CD4-positive, CD25-positive, alpha-beta regulatory T cell (primary cell): ENCODE results near the gene UCN2. TPM values are rescaled to one million over a fixed set of nuclear protein-coding genes. Genes with fewer than 3 reads are reported as not detected.

Experiments
- ATAC-seq, 2 donors: fragments of 150-1000 bp; cut with Tn5 transposase; one replicate each; pipeline ENCODE4 v1.10.0; 2021; ENCODE audit warnings: low read depth in 2 of 2, moderate number of reproducible peaks in 2 of 2, moderate library complexity in 1 of 2
- DNase-seq, 3 donors: peaks; one replicate each; pipeline versions ENCODE4 v3.0.0 to v3.0.0-alpha.2; 2012 to 2022; ENCODE audit warnings: mixed read lengths in 1 of 3
- H3K27ac ChIP-seq: one replicate; pipeline ENCODE4 v1.7.0; 2013; ENCODE audit warnings: mild to moderate bottlenecking, low read length; ENCODE audit not compliant: insufficient read depth, poor library complexity, severe bottlenecking
- H3K27me3 ChIP-seq: one replicate; pipeline ENCODE4 v1.7.0; 2013; ENCODE audit warnings: low read length; ENCODE audit not compliant: control insufficient read depth, insufficient read depth
- H3K36me3 ChIP-seq: one replicate; pipeline ENCODE4 v1.7.0; 2013; ENCODE audit warnings: mild to moderate bottlenecking, low read length, moderate library complexity; ENCODE audit not compliant: control insufficient read depth, insufficient read depth
- H3K4me1 ChIP-seq: 2 replicates; pipeline ENCODE4 v1.7.0; 2013; ENCODE audit warnings: mild to moderate bottlenecking, low read length; ENCODE audit not compliant: insufficient read depth, control insufficient read depth, poor library complexity, severe bottlenecking
- H3K4me3 ChIP-seq: one replicate; pipeline ENCODE4 v1.7.0; 2013; ENCODE audit warnings: low read depth, mild to moderate bottlenecking, low read length, moderate library complexity
- H3K9me3 ChIP-seq, 2 experiments: 1 replicate in 1 of 2; 2 replicates in 1 of 2; pipeline ENCODE4 v1.7.0; 2013; ENCODE audit warnings: low read length in 2 of 2, mild to moderate bottlenecking in 1 of 2, moderate library complexity in 1 of 2; ENCODE audit not compliant: control insufficient read depth in 2 of 2
- H3K27ac Mint-ChIP-seq, 3 donors: one replicate each; pipeline ENCODE4 v1.8.0; 2020 to 2022; ENCODE audit warnings: mild to moderate bottlenecking in 3 of 3, mixed read lengths in 3 of 3, moderate library complexity in 2 of 3
- H3K27me3 Mint-ChIP-seq: one replicate; pipeline ENCODE4 v1.8.0; 2022; ENCODE audit warnings: mild to moderate bottlenecking, mixed read lengths
- H3K36me3 Mint-ChIP-seq: one replicate; pipeline ENCODE4 v1.8.0; 2020; ENCODE audit warnings: mixed read lengths
- H3K4me1 Mint-ChIP-seq, 4 donors: one replicate each; pipeline ENCODE4 v1.8.0; 2020 to 2022; ENCODE audit warnings: mixed read lengths in 4 of 4, mild to moderate bottlenecking in 1 of 4
- H3K4me3 Mint-ChIP-seq, 4 donors: one replicate each; pipeline ENCODE4 v1.8.0; 2020 to 2022; ENCODE audit warnings: mild to moderate bottlenecking in 4 of 4, mixed read lengths in 4 of 4, moderate library complexity in 3 of 4
- H3K9me3 Mint-ChIP-seq, 7 donors: one replicate each; pipeline ENCODE4 v1.8.0; 2020 to 2022; ENCODE audit warnings: mixed read lengths in 7 of 7, mild to moderate bottlenecking in 3 of 7, moderate library complexity in 2 of 7
- polyA plus RNA-seq, 4 donors: library from polyadenylated mRNA; unstranded; fragments of 300-500 nt; fragmentation: Illumina TruSeq; gene quantifications; one replicate each; pipeline ENCODE4 v1.2.3, GENCODE V29; 2021
- total RNA-seq: library from RNA; stranded (reverse); gene quantifications from one replicate; pipeline ENCODE4 v1.2.3, GENCODE V29; 2022

Gene UCN2
- total and polyA plus RNA-seq, 5 donors from 2014 or later = not detected

- Mint-ChIP-seq H3K27ac (no peak overlapping the region), H3K27me3 (peaks cover 28% of the 10 kb centered on the region), H3K9me3 (no peaks in the 10 kb centered on the region), H3K36me3 (no peaks in the 10 kb centered on the region), H3K4me1 (peaks cover 0 to under 1% (median 0%) of the 10 kb centered on the region in 4 donors), H3K4me3 (no peak overlapping the region)
- no peaks in the 10 kb centered on the region for H3K4me1 ChIP-seq
- no peak overlapping the region for H3K27ac ChIP-seq
- no peaks in the 10 kb centered on the region for H3K36me3 ChIP-seq
- H3K27me3 ChIP-seq = no peaks in the 10 kb centered on the region
- ATAC-seq (no peak), DNase-seq (no peak)
- H3K4me3 ChIP-seq = no peak overlapping the region
- H3K9me3 ChIP-seq = no peaks in the 10 kb centered on the region
Observed at GRCh38 chr3:48587686-48588085, 24.1 kb upstream of the UCN2 start.

GRCh38 chr3:48585411-48585810, 21.8 kb upstream of the UCN2 start:
- H3K27me3 ChIP-seq = no peaks in the 10 kb centered on the region
- H3K27ac ChIP-seq = no peak overlapping the region
- Mint-ChIP-seq H3K4me3 (no peak overlapping the region), H3K36me3 (no peaks in the 10 kb centered on the region), H3K9me3 (no peaks in the 10 kb centered on the region), H3K27ac (no peak overlapping the region), H3K4me1 (no peaks in the 10 kb centered on the region), H3K27me3 (peaks cover 21% of the 10 kb centered on the region)
- no peak for DNase-seq
- H3K4me1 ChIP-seq = no peaks in the 10 kb centered on the region
- H3K36me3 ChIP-seq = no peaks in the 10 kb centered on the region
- H3K4me3 ChIP-seq = no peak overlapping the region
- ATAC-seq = no peak
- H3K9me3 ChIP-seq = no peaks in the 10 kb centered on the region

GRCh38 chr3:48584836-48585235, 21.3 kb upstream of the UCN2 start:
- H3K36me3 ChIP-seq = no peaks in the 10 kb centered on the region
- no peaks in the 10 kb centered on the region for H3K9me3 Mint-ChIP-seq
- no peak overlapping the region for H3K4me3 ChIP-seq
- H3K36me3 Mint-ChIP-seq = no peaks in the 10 kb centered on the region
- no peaks in the 10 kb centered on the region for H3K9me3 ChIP-seq
- H3K4me1 Mint-ChIP-seq = no peaks in the 10 kb centered on the region
- H3K27me3 ChIP-seq = peaks cover 2% of the 10 kb centered on the region
- no peaks in the 10 kb centered on the region for H3K4me1 ChIP-seq
- ATAC-seq (no peak), DNase-seq (no peak)
- no peak overlapping the region for H3K4me3 Mint-ChIP-seq
- no peak overlapping the region for H3K27ac Mint-ChIP-seq
- no peak overlapping the region for H3K27ac ChIP-seq
- H3K27me3 Mint-ChIP-seq = peaks cover 19% of the 10 kb centered on the region

DNA sequence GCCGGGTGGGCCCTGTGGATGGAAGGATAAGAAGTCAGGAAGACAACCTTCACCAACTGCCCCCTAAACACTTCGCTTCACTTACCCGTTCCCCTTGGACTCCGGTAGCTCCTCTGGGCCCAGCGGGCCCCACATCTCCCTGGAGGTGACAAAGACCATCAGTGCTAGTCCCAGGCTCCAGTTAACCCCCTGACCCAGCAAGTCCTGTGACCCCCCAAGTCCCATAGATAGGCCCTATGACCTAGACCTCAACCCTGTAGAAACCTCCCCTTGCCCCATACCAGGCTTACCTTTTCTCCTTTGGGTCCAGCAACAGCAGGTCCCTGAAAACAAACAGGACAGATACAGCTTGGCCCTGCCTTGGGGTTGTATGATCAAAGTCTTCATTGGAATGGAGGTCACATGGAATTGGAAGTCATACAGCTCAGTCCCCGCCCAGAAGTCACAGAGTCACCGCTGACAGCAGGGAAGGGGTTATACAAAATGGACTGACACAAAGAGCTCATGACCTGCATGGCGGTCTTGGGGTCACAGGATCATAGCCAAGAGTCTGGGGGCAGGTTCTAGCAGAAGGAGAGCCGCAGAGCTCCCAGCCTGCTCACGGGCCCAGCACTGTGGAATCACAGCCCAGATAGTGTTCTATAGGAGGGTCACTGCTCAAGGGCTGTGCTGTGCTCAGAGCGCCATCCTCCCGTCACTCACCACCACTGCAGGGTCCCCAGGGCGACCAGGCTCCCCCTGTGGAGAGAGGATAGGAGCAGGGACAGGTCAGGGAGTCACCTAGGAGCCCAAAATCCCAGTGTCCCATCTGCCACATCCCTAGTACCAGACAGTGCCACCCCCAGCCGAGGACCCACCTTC, 18.3 kb upstream of the UCN2 start:
- peaks cover 2% of the 10 kb centered on the region for H3K27me3 ChIP-seq
- H3K4me1 Mint-ChIP-seq = no peaks in the 10 kb centered on the region
- H3K27ac Mint-ChIP-seq = no peak overlapping the region
- no peak for ATAC-seq
- no peaks in the 10 kb centered on the region for H3K9me3 ChIP-seq
- H3K4me3 ChIP-seq = no peak overlapping the region
- H3K4me3 Mint-ChIP-seq = no peak overlapping the region
- no peaks in the 10 kb centered on the region for H3K4me1 ChIP-seq
- no peaks in the 10 kb centered on the region for H3K36me3 ChIP-seq
- peaks cover 6% of the 10 kb centered on the region for H3K27me3 Mint-ChIP-seq
- no peaks in the 10 kb centered on the region for H3K36me3 Mint-ChIP-seq
- no peak for DNase-seq
- no peak overlapping the region for H3K27ac ChIP-seq
- H3K9me3 Mint-ChIP-seq = no peaks in the 10 kb centered on the region

DNA sequence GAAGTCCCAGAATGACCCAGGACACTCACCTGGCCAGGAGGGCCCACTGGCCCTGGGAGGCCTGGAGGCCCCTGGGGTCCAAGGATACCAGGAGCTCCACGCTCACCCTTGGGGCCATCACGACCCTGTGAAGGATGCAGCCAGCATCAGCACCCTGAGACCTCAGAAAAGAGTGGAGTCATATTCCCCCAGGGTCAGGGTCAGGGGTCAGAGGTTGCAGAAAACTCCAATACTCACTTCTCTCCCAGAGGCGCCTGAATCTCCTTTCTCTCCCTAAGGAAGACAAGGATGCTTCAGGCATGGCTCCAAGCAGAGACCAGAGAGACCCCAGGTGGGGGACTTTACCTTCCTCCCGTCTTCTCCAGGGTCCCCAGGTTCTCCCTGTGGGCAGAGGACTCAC, 13.1 kb upstream of the UCN2 start:
- Histone ChIP-seq H3K27ac (no peak overlapping the region), H3K27me3 (peaks cover 2% of the 10 kb centered on the region), H3K36me3 (no peaks in the 10 kb centered on the region), H3K9me3 (no peaks in the 10 kb centered on the region), H3K4me3 (no peak overlapping the region), H3K4me1 (no peaks in the 10 kb centered on the region)
- Mint-ChIP-seq H3K9me3 (no peaks in the 10 kb centered on the region), H3K4me1 (no peaks in the 10 kb centered on the region), H3K4me3 (no peak overlapping the region), H3K36me3 (no peaks in the 10 kb centered on the region), H3K27me3 (peaks cover 5% of the 10 kb centered on the region), H3K27ac (no peak overlapping the region)
- no peak for ATAC-seq
- DNase-seq = no peak

- no peak overlapping the region for H3K4me3 ChIP-seq
- ATAC-seq (no peak), DNase-seq (no peak)
- Mint-ChIP-seq H3K4me3 (no peak overlapping the region), H3K36me3 (no peaks in the 10 kb centered on the region), H3K9me3 (no peaks in the 10 kb centered on the region), H3K4me1 (no peaks in the 10 kb centered on the region), H3K27ac (no peak overlapping the region), H3K27me3 (peaks cover 5% of the 10 kb centered on the region)
- peaks cover 2% of the 10 kb centered on the region for H3K27me3 ChIP-seq
- no peaks in the 10 kb centered on the region for H3K36me3 ChIP-seq
- no peak overlapping the region for H3K27ac ChIP-seq
- H3K9me3 ChIP-seq = no peaks in the 10 kb centered on the region
- H3K4me1 ChIP-seq = no peaks in the 10 kb centered on the region
Observed at GRCh38 chr3:48575366-48575765, 11.8 kb upstream of the UCN2 start.

DNA sequence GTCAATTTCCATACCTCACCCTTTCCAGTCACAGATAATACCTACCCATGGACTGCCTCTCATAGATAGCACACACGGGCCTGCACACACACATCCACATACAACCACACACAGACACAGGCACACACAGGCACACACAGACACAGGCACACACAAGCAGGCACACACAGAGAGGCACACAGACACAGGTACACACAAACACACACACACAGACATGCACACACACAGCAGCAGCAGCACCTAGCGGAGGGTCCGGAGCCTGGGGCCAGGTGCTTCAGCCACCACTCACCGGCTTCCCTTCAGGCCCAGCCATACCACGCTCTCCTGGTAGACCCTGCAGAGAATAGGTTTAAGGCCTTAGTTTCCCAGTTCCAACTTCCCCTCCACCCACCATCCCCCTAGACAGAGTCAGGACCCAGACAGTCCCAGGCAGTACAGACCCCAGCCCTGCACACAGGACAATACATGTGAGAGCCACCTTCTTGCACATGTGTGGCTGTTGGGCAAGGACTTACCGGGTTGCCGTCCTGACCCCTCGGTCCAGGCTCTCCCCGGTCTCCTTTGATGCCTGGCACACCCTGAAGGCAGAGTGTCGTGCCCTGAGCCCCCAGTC, 10.5 kb upstream of the UCN2 start:
- H3K9me3 Mint-ChIP-seq = no peaks in the 10 kb centered on the region
- DNase-seq (no peak), ATAC-seq (no peak)
- H3K27ac Mint-ChIP-seq = no peak overlapping the region
- H3K4me3 ChIP-seq = no peak overlapping the region
- no peak overlapping the region for H3K27ac ChIP-seq
- no peaks in the 10 kb centered on the region for H3K36me3 Mint-ChIP-seq
- H3K27me3 Mint-ChIP-seq = peaks cover 5% of the 10 kb centered on the region
- no peaks in the 10 kb centered on the region for H3K4me1 ChIP-seq
- H3K9me3 ChIP-seq = no peaks in the 10 kb centered on the region
- no peaks in the 10 kb centered on the region for H3K27me3 ChIP-seq
- H3K36me3 ChIP-seq = no peaks in the 10 kb centered on the region
- no peak overlapping the region for H3K4me3 Mint-ChIP-seq
- no peaks in the 10 kb centered on the region for H3K4me1 Mint-ChIP-seq

- no peaks in the 10 kb centered on the region for H3K9me3 Mint-ChIP-seq
- Histone ChIP-seq H3K27ac (no peak overlapping the region), H3K4me1 (no peaks in the 10 kb centered on the region), H3K36me3 (no peaks in the 10 kb centered on the region), H3K4me3 (no peak overlapping the region), H3K27me3 (no peaks in the 10 kb centered on the region), H3K9me3 (no peaks in the 10 kb centered on the region)
- H3K27ac Mint-ChIP-seq = no peak overlapping the region
- no peaks in the 10 kb centered on the region for H3K4me1 Mint-ChIP-seq
- ATAC-seq (no peak), DNase-seq (no peak)
- H3K36me3 Mint-ChIP-seq = no peaks in the 10 kb centered on the region
- no peaks in the 10 kb centered on the region for H3K27me3 Mint-ChIP-seq
- H3K4me3 Mint-ChIP-seq = no peak overlapping the region
Observed at GRCh38 chr3:48572517-48572916, 8.9 kb upstream of the UCN2 start.
